H9 (cell line): ENCODE results near the gene OSBPL2. TPM values are rescaled to one million over a fixed set of nuclear protein-coding genes. Genes with fewer than 3 reads are reported as not detected.

Experiments
- DNase-seq: peaks from one replicate; pipeline ENCODE4 v3.0.0-alpha.2; 2017
- H2AFZ ChIP-seq: one replicate; pipeline ENCODE4 v1.6.1; 2013; ENCODE audit warnings: mild to moderate bottlenecking, low read length, control low read depth, moderate library complexity
- H2AK5ac ChIP-seq: 2 replicates; pipeline ENCODE4 v1.6.1; 2013; ENCODE audit warnings: low read length, control low read depth, mixed read lengths; ENCODE audit not compliant: insufficient read length
- H2BK120ac ChIP-seq: one replicate; pipeline ENCODE4 v1.6.1; 2013; ENCODE audit warnings: low read depth, mild to moderate bottlenecking, low read length, control low read depth, inconsistent platforms; ENCODE audit not compliant: poor library complexity, severe bottlenecking
- H2BK12ac ChIP-seq: 2 replicates; pipeline ENCODE4 v1.6.1; 2013; ENCODE audit warnings: low read length, control low read depth, mixed read lengths, low read depth; ENCODE audit not compliant: insufficient read length
- H2BK15ac ChIP-seq: 2 replicates; pipeline ENCODE4 v1.6.1; 2013; ENCODE audit warnings: low read depth, low read length, control low read depth
- H2BK20ac ChIP-seq: one replicate; pipeline ENCODE4 v1.6.1; 2013; ENCODE audit warnings: low read depth, mild to moderate bottlenecking, low read length, control low read depth, inconsistent platforms; ENCODE audit not compliant: poor library complexity, severe bottlenecking
- H2BK5ac ChIP-seq: 2 replicates; pipeline ENCODE4 v1.6.1; 2013; ENCODE audit warnings: low read length, control low read depth, mixed read lengths; ENCODE audit not compliant: insufficient read length
- H3K14ac ChIP-seq: 2 replicates; pipeline ENCODE4 v1.6.1; 2013; ENCODE audit warnings: low read length, control low read depth; ENCODE audit not compliant: insufficient read depth
- H3K18ac ChIP-seq: 2 replicates; pipeline ENCODE4 v1.6.1; 2013; ENCODE audit warnings: low read depth, mild to moderate bottlenecking, mixed read lengths, low read length, control low read depth; ENCODE audit not compliant: insufficient read length
- H3K23ac ChIP-seq: 2 replicates; pipeline ENCODE4 v1.6.1; 2013; ENCODE audit warnings: low read length, control low read depth, mixed read lengths, low read depth; ENCODE audit not compliant: insufficient read length
- H3K23me2 ChIP-seq: 2 replicates; pipeline ENCODE4 v1.6.1; 2013; ENCODE audit warnings: low read depth, mild to moderate bottlenecking, mixed read lengths, low read length, control low read depth; ENCODE audit not compliant: insufficient read length, poor library complexity, severe bottlenecking
- H3K27ac ChIP-seq: 2 replicates; pipeline ENCODE4 v1.5.1; 2013; ENCODE audit warnings: low read length, control low read depth, mixed read lengths, low read depth; ENCODE audit not compliant: insufficient read length
- H3K27me3 ChIP-seq: 2 replicates; pipeline ENCODE4 v1.6.1; 2013; ENCODE audit warnings: low read length, control low read depth, inconsistent platforms; ENCODE audit not compliant: insufficient read depth
- H3K4ac ChIP-seq: 2 replicates; pipeline ENCODE4 v1.6.1; 2013; ENCODE audit warnings: low read depth, mild to moderate bottlenecking, control low read depth, inconsistent platforms, low read length, moderate library complexity
- H3K4me1 ChIP-seq: 2 replicates; pipeline ENCODE4 v1.6.1; 2013; ENCODE audit warnings: low read length, control low read depth, inconsistent platforms; ENCODE audit not compliant: insufficient read depth
- H3K4me2 ChIP-seq: 2 replicates; pipeline ENCODE4 v1.6.1; 2013; ENCODE audit warnings: low read length, control low read depth, mixed read lengths; ENCODE audit not compliant: insufficient read length, insufficient read depth
- H3K56ac ChIP-seq: 2 replicates; pipeline ENCODE4 v1.6.1; 2013; ENCODE audit warnings: low read depth, mild to moderate bottlenecking, mixed read lengths, low read length, control low read depth; ENCODE audit not compliant: insufficient read length
- H3K79me1 ChIP-seq: 2 replicates; pipeline ENCODE4 v1.6.1; 2013; ENCODE audit warnings: low read depth, mild to moderate bottlenecking, moderate library complexity, low read length, control low read depth, inconsistent platforms; ENCODE audit not compliant: insufficient read depth, poor library complexity, severe bottlenecking
- H3K79me2 ChIP-seq: 2 replicates; pipeline ENCODE4 v1.6.1; 2013; ENCODE audit warnings: low read length, control low read depth, inconsistent platforms; ENCODE audit not compliant: insufficient read depth
- H3K9ac ChIP-seq: 2 replicates; pipeline ENCODE4 v1.6.1; 2013; ENCODE audit warnings: low read length, control low read depth, mixed read lengths; ENCODE audit not compliant: insufficient read length; ENCODE audit errors: extremely low read depth
- H3K9me3 ChIP-seq: one replicate; pipeline ENCODE4 v1.6.1; 2013; ENCODE audit warnings: low read depth, low read length, inconsistent platforms; ENCODE audit not compliant: control insufficient read depth
- H3T11ph ChIP-seq: one replicate; pipeline ENCODE4 v1.6.1; 2013; ENCODE audit warnings: mild to moderate bottlenecking, low read length, control low read depth, inconsistent platforms
- H4K20me1 ChIP-seq: one replicate; pipeline ENCODE4 v1.6.1; 2013; ENCODE audit not compliant: control insufficient read depth, insufficient read length, insufficient read depth
- H4K5ac ChIP-seq: 2 replicates; pipeline ENCODE4 v1.6.1; 2013; ENCODE audit warnings: low read depth, mild to moderate bottlenecking, mixed read lengths, low read length, control low read depth; ENCODE audit not compliant: insufficient read length
- H4K8ac ChIP-seq: replicated peaks from 2 replicates; pipeline ENCODE4 v1.6.1; 2013; ENCODE audit warnings: low read length, control low read depth, mixed read lengths, low read depth; ENCODE audit not compliant: insufficient read length
- H4K91ac ChIP-seq: 2 replicates; pipeline ENCODE4 v1.6.1; 2013; ENCODE audit warnings: low read depth, mild to moderate bottlenecking, moderate library complexity, mixed read lengths, low read length, control low read depth; ENCODE audit not compliant: insufficient read length
- H3K27ac Mint-ChIP-seq, 3 experiments: 2 replicates in 2 of 3; 3 replicates in 1 of 3; pipeline ENCODE4 v1.8.0; 2020 to 2021; ENCODE audit warnings: mixed read lengths in 3 of 3, mild to moderate bottlenecking in 1 of 3, moderate library complexity in 1 of 3
- H3K27me3 Mint-ChIP-seq: 2 replicates; pipeline ENCODE4 v1.8.0; 2021; ENCODE audit warnings: low read depth, mild to moderate bottlenecking, moderate library complexity, mixed read lengths
- H3K36me3 Mint-ChIP-seq, 3 experiments: 2 replicates in 2 of 3; 3 replicates in 1 of 3; pipeline ENCODE4 v1.8.0; 2020 to 2021; ENCODE audit warnings: low read depth in 3 of 3, mixed read lengths in 3 of 3; ENCODE audit not compliant: insufficient read depth in 1 of 3
- H3K4me1 Mint-ChIP-seq, 2 experiments: 2 replicates each; pipeline ENCODE4 v1.8.0; 2020; ENCODE audit warnings: mixed read lengths in 2 of 2
- H3K4me3 Mint-ChIP-seq, 2 experiments: 2 replicates in 1 of 2; 3 replicates in 1 of 2; pipeline ENCODE4 v1.8.0; 2020 to 2021; ENCODE audit warnings: mild to moderate bottlenecking in 2 of 2, mixed read lengths in 2 of 2, moderate library complexity in 1 of 2
- H3K9me3 Mint-ChIP-seq, 2 experiments: 2 replicates in 1 of 2; 3 replicates in 1 of 2; pipeline ENCODE4 v1.8.0; 2020; ENCODE audit warnings: mild to moderate bottlenecking in 2 of 2, mixed read lengths in 2 of 2, moderate library complexity in 1 of 2
- WGBS: extraction: QIAGEN DNeasy Blood & Tissue Kit; methylation state at CpG from one replicate; pipeline ENCODE4 v1.1.7; 2013; ENCODE audit warnings: missing lambda C conversion rate, low lambda C conversion rate, mixed read lengths; ENCODE audit not compliant: insufficient read length; ENCODE audit errors: extremely low coverage; 5-methylcytosine and 5-hydroxymethylcytosine counted together
- total RNA-seq: library from RNA; stranded (reverse); gene quantifications from 2 replicates; pipeline ENCODE4 v1.2.1, GENCODE V29; 2021
- TF ChIP-seq, protein P1 (sequence below): fragments of 200-600 bp; sonication (generic); conservative IDR thresholded peaks from 3 replicates; pipeline ENCODE4 v1.8.0; 2021; ENCODE audit warnings: antibody characterized with exemption, mild to moderate bottlenecking

OSBPL2 gene
- total RNA-seq, 1 experiment from 2014 or later = 47.3 TPM

- no peak overlapping the region for H2BK5ac ChIP-seq
- H3K9me3 ChIP-seq = no peaks in the 10 kb centered on the region
- H3K4me1 ChIP-seq = no peaks in the 10 kb centered on the region
- no peak overlapping the region for H3K27ac ChIP-seq
- no peak overlapping the region for H4K8ac ChIP-seq
- H3K9ac ChIP-seq = no peak overlapping the region
- H3K4me1 Mint-ChIP-seq = no peaks in the 10 kb centered on the region
- no peak overlapping the region for H2AFZ ChIP-seq
- H3K27me3 ChIP-seq = no peaks in the 10 kb centered on the region
- H3K14ac ChIP-seq = no peak overlapping the region
- no peak for DNase-seq
- H3T11ph ChIP-seq = no peak overlapping the region
- no peak overlapping the region for H3K23ac ChIP-seq
- no peak overlapping the region for H2BK20ac ChIP-seq
- peaks cover 8 to 48% (median 35%) of the 10 kb centered on the region in 3 experiments; a peak in 6 of 7 replicates for H3K36me3 Mint-ChIP-seq
- H3K56ac ChIP-seq = no peak overlapping the region
- TF ChIP-seq, protein P1, sequence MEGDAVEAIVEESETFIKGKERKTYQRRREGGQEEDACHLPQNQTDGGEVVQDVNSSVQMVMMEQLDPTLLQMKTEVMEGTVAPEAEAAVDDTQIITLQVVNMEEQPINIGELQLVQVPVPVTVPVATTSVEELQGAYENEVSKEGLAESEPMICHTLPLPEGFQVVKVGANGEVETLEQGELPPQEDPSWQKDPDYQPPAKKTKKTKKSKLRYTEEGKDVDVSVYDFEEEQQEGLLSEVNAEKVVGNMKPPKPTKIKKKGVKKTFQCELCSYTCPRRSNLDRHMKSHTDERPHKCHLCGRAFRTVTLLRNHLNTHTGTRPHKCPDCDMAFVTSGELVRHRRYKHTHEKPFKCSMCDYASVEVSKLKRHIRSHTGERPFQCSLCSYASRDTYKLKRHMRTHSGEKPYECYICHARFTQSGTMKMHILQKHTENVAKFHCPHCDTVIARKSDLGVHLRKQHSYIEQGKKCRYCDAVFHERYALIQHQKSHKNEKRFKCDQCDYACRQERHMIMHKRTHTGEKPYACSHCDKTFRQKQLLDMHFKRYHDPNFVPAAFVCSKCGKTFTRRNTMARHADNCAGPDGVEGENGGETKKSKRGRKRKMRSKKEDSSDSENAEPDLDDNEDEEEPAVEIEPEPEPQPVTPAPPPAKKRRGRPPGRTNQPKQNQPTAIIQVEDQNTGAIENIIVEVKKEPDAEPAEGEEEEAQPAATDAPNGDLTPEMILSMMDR = no peak
- H3K9me3 Mint-ChIP-seq = no peaks in the 10 kb centered on the region; a peak in 1 of 5 replicates
- H2BK12ac ChIP-seq = no peak overlapping the region
- no peaks in the 10 kb centered on the region for H3K27me3 Mint-ChIP-seq
- no peak overlapping the region for H2BK15ac ChIP-seq
- no peak overlapping the region for H3K18ac ChIP-seq
- H2AK5ac ChIP-seq = no peak overlapping the region
- H3K27ac Mint-ChIP-seq = no peak overlapping the region; a peak in 1 of 7 replicates
- H3K4me3 Mint-ChIP-seq = no peak overlapping the region
- no peak overlapping the region for H4K5ac ChIP-seq
- peaks cover 3% of the 10 kb centered on the region for H4K20me1 ChIP-seq
- no peaks in the 10 kb centered on the region for H3K79me1 ChIP-seq
- no peaks in the 10 kb centered on the region for H3K23me2 ChIP-seq
- no peak overlapping the region for H4K91ac ChIP-seq
- H3K79me2 ChIP-seq = no peaks in the 10 kb centered on the region
- whole genome bisulfite sequencing = no CpG with 5 or more reads among the region's 6 CpGs
- H3K4me2 ChIP-seq = no peak overlapping the region
- no peak overlapping the region for H3K4ac ChIP-seq
- no peak overlapping the region for H2BK120ac ChIP-seq
Measured at GRCh38 chr20:62287129-62287528, 48.8 kb downstream of the OSBPL2 start.
